HG03280 (cell line): ENCODE results near the gene TIGD3.

ENCODE experiments used
- ATAC-seq: cut with Tn5 transposase; IDR thresholded peaks from one replicate; pipeline ENCODE4 v1.9.1; 2021; ENCODE audit warnings: mild to moderate bottlenecking, moderate library complexity; ENCODE audit not compliant: unreplicated experiment

The TIGD3 gene

DNA sequence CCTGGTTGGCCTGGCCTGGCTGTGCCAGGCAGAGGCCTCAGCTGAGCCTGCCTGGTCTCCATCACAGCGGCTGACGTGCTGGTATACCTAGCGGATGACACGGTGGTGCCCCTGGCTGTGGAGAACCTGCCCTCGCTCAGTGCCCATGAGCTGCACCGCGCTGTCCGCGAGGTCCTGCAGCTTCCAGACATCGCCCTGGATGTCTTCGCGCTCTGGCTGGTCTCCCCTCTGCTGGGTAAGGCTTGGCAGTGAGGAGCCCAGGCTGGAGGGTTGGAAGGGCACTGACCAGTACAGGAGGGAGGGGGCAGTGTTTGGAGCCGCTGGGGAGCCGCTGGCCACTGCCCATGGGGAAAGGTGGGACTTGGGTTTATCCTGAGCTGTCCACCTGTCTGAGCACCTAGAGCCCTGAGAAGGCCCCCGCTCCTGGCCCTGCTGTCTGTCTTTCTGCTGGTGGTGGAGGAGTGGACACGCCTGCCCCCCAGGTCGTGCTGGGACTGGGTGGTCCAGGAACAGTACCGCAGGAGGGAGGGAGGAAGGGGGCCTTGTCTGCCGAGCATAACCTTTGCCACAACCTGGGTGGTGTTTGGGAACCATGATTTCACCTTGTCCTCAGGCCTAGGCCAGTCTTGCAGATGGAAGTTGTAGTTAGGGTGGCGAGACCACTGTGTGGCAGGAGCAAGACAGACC lies 34.9 kb downstream of the TIGD3 start:
- no peak for ATAC-seq

DNA sequence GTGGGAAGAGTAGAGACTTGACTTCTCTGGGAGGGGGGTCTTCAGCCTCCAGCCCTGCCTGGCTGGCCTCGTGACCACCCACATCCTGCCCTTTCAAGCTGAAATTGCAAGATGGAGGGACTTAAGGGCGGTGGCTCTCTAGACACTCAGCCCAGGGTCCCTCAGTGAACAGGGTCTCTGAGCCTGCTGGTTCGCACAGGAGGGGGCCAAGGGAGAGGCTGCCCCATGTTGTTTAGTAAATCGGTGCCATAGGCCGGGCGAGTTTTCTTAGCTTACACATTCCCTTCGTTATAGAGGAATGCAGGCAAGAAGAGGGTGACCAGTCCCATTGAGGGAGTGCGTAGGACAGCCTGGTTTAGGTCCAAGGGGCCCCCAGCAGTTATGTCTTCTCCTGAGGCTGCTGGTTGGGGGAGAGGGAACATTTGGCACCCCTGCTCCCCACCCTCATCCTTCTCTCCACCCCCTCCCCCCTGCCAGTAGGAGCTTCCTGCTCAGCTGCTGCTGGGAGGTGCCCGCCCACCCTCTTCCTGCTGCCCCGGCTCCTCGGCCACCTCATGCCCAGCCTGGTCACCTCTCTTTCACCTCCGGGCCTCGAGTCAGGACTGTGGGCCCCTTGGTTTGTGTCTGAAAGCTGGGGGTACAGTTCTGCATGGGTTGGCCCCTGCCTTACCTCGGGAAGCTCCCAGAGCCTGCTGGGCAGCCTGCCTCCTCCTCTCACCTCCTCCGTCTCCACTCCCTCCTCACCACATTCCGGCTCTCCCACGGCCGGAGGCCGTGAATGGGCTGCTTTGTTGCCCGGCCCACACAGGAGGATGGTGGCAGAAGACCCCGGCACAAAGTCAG lies 35.8 kb downstream of the TIGD3 start:
- ATAC-seq, result no peak

DNA sequence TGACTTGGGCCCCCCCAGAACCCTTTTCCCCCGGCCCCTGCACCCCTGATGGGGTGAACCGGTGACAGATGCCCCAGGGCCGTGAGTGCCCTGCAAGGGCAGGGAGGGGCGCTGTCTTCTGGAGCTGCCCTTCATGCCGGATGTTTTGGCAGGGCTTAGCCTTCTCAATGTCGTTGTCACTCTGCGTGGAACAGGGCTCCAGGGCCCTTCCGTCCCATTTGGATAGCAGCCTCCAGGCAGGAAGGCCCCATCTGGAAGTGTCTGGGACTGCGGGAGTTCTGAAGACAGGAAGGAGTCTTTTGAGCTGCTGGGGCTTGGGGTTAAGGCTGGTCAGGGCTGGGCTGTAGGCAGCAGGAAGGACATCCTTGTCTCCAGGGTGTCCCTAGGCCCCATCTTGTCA lies 36.4 kb downstream of the TIGD3 start:
- ATAC-seq, result no peak

DNA sequence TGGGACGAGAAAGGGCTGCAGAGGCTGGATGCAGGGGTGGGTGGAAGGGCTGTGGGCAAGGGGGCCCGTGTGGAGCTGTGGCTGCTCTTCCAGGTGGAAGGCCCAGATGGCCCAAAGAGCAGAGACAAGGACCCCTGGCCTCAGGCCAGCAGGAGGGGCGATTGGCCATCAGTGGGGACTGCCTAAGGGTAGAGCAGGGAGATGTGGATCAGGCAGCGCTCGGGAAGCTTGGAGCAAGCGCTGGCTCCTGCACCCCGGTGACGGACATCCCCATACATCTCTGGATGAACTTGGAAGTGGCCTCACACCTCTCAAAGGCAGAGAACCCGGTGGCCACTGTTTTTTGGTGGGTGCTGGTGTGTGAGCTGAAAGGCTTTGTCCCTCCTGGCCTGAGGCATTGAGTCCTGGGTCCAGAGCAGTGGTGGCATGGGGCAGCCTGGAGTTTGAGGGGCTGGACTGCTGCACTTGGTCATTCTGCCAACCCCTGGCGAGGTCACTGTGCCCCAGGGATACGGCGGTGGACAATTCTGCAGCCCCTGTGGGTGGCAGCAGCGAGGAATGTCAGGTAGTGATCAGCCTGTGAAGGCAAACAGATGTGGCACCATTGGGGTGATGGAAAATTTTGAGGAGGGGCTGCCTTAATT lies 37.8 kb downstream of the TIGD3 start:
- ATAC-seq, result no peak

DNA sequence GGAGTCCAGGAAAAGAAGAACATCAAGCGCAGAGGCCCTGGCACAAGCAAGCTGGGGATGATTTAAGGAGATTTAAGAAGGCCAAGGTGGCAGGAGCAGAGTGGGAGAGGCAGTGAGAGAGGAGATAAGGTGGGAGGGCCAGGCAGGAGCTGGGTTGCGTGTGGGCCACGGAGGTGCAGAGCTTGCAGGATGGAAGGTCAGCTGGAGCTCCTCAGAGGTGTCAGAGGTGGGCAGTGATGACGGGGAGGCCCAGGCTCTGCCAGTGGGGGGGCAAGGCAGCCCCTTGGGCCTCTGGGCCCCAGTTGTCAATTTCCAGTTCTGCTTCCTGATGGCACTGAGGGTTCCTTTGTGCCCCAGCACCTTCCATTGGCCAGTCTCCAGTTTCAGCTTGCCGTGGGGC lies 38.3 kb downstream of the TIGD3 start:
- ATAC-seq, result no peak

DNA sequence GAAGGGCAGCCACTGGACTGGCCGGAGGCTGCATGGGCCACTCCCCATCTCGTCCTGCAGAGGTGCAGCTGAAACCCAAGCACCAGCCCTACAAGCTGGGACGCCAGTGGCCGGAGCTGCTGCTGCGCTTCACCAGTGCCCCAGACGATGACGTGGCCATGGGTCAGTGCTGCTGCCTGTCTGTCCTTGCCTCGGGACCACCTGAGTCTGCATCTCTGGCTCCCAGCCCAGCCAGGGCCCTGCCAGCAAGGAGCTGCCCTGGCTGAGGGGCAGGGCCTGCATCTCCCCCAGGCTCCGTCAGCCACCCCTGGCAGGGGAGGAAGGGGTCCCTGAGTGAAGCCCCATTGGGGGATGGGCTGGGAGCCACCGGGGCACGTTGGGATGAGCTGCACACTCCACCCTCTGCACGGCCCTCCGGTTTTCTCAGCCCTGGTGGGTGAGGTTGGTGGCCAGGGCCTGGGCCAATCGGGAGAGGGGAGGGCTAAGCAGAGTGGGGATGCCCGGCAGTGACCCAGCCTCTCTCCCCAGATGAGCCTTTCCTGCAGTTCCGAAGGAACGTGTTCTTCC lies 39.0 kb downstream of the TIGD3 start:
- ATAC-seq, result no peak

DNA sequence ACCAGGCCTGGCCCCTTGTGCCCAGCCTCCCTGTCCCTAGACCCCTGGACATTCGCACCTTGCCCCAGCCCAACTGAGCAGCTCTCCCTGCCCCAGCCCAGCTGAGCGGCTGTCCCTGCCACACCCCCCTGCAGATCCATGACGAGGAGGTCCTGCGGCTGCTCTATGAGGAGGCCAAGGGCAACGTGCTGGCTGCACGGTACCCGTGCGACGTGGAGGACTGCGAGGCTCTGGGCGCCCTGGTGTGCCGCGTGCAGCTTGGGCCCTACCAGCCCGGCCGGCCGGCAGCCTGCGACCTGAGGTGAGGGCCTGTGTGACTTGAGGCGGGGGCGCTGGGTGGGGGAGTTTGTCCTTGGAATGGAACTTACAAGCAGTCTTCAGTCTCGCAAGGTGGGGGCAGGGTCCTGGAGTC lies 39.6 kb downstream of the TIGD3 start:
- no peak for ATAC-seq

DNA sequence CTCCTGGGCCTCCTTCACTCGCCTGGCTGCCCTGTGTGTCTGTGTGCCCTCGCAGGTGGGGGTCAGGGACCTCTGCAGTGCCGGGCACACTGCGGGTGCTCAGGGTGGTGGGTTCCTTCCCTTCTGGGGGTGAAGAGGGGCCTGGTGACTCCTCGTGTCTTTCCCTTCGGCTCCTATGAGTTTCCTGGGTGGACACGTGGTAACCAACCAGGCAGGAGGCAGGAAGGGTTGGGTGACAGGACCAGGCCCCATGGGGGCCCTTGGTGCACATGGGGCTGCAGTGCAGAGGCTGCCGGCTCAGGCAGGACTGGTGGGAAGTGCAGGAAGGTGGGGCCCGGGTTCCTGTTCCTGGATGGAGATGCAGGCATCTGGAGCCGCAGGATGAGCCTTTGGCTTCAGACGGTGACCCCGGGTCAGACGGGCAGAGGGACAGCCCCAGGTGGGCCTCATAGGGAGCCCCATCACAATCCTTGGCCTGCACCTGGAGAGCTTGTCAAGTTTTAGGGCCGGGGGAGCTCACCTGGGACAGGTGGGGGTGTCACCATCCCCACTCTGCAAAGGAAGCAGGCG lies 41.5 kb downstream of the TIGD3 start:
- no peak for ATAC-seq

DNA sequence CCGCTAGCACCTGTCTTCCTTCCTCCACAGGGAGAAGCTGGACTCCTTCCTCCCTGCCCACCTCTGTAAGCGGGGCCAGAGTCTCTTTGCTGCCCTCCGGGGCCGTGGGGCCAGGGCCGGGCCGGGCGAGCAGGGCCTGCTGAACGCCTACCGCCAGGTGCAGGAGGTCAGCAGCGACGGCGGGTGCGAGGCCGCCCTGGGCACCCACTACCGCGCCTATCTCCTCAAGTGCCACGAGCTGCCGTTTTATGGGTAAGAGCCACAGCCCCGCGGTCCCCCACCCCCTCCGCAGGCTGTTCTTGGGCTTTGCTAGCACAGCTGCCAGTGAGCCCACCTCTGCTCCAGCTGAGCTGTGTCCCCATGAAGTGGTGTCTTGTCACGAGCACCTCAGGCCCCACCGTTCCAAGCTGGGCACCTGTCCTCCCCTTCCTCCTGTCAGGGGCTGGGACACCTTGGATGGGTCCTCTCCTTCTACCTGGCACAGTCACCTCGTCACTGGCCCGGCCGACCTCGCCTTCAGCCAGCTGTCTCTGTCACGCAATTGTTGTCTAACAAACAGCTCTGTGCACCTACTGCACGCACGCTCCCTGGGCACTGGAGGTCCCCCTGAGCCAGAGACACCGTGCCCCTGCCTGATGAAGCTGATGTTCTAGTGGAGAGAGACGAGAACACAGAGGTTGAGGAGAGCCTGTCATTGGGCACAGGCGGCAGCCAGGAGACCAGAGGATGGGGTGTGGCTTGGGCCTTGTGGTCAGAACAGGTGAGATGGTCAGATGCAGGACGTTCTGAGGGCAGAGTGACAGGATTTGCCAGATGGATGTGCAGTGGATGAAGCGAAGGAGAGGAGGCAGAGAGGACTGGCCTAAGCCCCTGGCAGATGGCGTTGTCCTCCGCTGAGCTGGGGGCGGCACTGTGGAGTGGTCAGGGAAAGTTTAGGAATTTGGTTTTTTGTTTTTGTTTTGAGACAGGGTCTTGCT lies 42.5 kb downstream of the TIGD3 start:
- no peak for ATAC-seq

DNA sequence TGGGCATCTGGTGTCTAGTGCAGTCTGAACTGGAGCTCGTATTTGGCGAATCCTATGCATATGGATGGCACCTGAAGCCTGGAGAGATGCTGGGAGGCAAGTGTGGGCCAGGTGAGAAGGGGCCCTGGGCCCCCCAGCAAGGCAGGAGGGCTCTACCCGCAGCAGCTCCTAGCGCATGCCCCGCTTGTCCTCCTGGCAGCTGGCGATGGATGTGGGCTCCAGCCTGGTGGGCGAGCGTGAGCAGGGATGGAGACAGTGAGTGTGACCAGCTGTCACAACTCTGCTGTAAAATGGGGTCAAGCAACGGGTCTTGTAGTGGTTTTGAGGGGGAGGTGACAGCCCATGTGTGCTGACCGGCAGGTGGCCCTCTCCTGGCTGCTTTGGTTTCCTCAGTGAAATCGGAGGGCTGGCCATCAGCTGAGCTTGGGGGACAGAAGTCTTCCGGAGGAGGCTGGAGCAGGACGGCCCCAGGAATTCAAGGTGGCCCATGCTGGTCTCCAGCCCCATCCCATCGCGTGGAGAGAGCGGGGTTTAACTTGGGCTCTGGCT lies 43.9 kb downstream of the TIGD3 start:
- ATAC-seq, result no peak

DNA sequence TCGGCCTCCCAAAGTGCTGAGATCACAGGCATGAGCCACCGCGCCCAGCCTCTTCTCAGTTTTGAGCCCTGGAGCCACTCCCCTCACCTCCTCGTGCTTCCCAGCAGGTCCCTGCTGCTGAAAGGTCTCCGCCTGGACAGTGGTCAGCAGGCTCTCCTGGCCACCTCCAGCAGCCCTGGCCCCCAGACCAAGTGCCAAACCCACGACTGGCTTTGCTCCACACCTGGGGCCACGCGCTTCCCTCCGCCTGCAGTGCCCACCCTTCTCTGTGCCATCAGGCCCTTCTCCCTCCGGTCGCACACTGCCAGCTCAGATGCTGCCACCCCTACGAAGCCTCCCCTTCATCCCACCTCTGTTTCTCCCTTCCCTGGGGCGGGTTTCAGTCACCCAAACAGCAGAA lies 44.7 kb downstream of the TIGD3 start:
- no peak for ATAC-seq

DNA sequence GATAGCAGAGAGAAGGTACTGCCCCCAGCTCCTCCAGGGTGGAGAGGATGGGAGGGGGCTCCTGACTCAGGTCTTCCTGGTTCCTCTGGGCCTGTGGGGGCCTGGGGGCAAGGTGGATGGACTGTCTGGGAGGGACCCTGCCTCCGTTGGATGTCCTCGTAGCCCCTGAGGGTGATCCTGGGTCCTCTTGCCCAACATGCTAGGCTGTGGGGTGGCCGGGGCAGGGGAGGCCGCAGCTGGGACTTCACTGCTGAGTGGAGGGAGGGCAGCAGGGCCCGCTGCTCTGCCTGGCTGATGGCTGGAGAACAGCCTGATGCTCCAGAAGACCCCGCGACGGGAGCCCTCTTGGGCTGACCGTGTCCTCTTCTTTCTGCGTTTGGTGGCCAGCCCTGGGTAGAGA lies 45.3 kb downstream of the TIGD3 start:
- ATAC-seq, result no peak

DNA sequence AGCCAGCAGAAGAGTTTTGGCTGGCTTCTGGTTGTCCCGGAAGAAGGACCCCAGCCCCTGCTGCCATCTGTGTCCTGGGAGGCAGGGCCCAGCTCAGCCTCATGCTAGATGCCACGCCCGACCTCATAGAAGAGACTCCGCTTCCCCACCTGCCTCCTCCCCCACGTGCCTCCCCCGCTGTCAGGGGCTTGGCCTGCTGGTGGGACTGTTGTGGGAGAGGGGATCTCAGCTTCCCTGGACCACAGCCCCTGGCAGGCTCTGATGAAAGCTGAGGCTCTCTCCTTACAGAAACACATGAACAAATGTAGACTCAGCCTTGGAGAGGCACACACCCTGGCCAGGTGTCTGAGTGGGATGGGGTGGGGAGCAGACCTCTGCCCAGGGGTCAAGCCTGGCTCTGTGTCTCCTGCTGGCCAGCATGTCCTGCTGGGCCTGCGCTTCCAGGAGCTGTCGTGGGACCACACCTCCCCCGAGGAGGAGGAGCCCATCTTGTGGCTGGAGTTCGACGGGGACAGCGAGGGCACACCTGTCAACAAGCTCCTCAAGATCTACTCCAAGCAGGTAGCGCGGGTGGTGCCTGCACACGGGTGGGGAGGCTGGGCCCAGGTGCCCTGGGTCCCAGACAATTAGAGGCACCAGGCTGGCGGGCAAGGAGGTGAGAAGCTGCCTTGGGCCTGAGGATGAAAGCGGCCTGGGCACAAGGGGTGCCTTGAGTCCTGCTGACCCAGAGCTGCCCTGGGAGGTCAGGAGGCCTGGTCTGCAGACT lies 45.9 kb downstream of the TIGD3 start:
- ATAC-seq, result no peak

DNA sequence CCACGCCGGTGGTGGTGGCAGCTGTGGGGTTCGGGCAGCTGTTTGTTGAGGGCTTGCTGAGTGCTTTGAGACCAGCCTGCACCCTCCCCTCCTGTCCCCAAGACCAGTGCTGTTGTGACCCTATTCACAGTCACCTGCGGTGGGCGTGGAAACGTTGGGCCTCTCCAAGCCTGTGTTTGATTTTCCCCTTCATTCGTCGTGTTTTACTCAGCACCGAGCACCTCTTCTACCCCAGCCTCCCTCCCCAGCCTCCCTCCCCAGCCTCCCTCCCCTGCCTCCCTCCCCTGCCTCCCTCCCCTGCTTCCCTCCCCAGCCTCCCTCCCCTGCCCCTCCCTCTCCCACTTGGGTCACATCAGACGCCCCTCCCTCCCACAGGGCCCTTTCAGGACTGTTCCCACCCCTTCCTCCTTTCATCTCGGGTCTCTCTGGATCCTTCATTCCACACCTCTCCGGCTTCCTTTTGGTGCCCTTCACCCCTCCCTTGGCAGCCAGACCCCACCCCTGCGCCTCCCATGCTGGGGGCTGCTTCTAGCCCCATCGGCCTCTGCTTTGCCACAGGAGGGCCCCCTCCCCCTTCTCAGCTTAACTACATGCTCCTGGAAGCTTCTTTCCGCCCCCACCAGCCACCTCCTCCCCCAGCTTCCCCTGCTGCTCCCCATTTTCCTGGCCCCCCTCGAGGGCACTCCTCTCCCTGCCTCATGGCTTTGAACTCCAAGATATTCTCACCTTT lies 46.7 kb downstream of the TIGD3 start:
- no peak for ATAC-seq

DNA sequence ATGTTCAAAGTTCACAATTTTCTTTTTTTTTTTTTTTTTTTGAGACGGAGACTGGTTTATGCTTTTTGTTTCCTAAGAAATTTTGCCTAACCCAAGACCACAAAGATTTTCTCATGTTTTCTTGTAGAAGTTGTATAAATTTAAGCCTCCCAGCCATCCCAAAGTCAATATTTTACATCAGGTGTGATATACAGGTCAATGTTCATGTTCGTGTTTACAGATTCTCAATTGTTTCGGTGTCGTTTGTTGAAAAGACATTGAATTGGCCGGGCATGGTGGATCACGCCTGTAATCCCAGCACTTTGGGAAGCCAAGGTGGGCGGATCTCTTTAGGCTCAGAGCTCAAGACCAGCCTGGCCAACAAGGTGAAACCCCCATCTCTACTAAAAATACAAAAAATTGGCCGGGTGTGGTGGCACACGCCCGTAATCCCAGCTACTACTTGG lies 47.3 kb downstream of the TIGD3 start:
- no peak for ATAC-seq

DNA sequence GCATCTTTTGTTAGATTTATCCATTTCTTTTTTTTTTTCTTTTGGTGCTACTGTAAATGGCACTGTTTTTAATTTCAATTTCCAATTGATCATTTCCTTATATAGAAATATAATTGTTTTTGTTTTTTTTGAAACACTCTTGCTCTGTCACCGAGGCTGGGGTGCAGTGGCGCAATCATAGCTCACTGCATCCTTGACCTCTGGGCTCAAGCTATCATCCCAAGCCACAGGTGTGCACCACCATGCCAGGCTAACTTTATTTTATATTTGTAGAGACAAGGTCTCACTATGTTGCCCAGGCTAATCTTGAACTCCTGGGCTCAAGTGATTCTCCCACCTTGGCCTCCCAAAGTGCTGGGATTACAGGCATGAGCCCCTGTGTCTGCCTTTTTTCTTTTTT lies 48.2 kb downstream of the TIGD3 start:
- no peak for ATAC-seq

DNA sequence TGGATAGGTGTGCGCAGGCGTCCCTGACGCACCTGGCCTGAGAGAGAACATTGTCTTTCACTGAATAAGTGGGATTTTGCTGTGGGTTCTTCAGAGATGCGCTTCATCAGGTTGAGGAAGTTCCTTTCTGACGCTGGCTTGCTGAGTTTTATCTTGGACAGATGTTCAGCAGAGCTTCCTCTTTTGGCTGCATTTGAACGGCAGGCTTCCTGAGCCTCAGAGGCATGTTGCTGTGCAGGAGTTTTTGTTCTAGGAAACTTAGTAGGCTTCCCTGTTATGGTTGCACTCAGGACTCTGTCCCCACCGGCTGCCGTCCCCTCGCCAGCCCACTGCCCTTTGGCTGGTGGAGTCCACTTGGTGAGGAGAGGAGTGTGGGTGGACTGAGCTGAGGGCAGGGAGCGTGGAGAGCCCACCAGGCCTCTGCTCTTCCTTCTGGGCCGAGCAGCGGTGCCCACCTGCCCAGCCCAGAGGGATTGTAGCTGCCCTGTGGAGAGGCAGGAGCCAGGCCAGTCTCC lies 49.1 kb downstream of the TIGD3 start:
- no peak for ATAC-seq

DNA sequence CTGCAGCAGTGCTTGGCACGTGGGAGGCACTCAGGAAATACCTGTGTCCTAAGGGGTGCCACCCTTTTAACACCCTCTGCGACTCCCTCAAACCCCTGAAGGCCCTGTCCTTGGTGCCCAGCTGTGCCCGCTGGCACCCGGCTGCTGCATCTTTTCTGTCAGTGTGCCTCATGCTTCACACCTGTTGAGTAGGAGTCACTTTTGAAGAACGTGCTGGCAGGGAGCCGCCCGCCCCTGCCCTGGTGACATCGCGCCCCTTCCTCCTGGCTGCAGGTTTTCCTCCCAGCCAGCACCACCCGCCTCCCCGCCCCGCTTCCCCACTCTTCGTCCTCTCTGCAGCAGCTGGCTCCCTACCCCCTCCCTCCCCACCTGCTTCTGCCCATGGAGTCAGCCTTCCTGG lies 49.7 kb downstream of the TIGD3 start:
- no peak for ATAC-seq
